HG03103 (cell line): ENCODE data around the gene GARIN5B.

Experiments
- ATAC-seq: cut with Tn5 transposase; IDR thresholded peaks from one replicate; pipeline ENCODE4 v1.9.1; 2021; ENCODE audit warnings: low read depth; ENCODE audit not compliant: unreplicated experiment

Gene GARIN5B

DNA sequence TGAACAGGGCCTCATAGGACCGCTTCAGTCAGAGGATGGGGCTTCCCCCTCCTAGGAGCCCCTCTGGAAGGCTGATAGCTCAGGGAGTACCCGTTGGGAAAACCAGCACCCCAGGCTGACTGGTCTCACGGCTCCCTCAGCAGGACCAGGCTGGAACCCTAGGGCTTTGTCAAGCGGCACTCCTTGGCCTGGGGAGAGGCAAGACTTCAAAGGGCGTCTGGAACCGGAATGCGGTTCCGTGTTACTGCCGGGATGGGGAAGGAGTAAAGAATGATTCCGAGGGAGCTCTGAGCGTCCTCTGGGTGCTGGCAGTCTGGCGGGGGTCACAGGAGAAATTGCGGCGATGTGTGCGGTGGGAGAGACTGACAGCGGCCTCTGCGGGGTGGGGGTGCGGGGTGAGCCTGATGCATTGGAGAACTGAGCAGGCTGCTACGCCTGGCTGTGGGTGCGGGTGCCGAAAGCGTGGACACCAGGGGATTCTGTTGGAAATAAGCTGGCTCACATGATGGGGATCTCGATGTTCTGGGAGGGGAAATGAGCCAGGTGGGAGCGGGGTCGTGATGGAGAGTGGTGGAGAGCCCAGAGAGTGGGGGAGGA is 10.4 kb downstream of the GARIN5B start:
- no peak for ATAC-seq

DNA sequence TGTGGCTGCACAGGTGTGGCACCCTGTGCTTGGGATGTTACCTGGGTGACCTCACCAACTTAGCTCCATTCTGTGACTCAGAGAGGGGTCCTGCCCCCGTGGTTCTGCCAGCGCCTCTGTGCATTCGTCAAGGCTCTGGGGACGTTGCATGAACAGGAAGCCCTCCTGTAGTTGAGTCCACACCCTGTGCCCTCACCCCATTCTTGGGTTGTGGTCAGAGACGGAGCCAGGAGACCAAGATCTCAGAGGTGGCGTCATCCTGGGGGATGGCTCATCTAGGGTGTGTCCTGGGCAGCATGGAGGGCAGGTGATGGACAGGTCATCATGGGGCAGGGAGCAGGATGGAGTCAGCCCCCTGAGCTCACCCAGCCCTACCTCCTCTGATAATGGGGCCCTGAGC is 11.0 kb downstream of the GARIN5B start:
- no peak for ATAC-seq

- no peak for ATAC-seq
Observed at GRCh38 chr19:55350620-55351315, 12.3 kb downstream of the GARIN5B start.

DNA sequence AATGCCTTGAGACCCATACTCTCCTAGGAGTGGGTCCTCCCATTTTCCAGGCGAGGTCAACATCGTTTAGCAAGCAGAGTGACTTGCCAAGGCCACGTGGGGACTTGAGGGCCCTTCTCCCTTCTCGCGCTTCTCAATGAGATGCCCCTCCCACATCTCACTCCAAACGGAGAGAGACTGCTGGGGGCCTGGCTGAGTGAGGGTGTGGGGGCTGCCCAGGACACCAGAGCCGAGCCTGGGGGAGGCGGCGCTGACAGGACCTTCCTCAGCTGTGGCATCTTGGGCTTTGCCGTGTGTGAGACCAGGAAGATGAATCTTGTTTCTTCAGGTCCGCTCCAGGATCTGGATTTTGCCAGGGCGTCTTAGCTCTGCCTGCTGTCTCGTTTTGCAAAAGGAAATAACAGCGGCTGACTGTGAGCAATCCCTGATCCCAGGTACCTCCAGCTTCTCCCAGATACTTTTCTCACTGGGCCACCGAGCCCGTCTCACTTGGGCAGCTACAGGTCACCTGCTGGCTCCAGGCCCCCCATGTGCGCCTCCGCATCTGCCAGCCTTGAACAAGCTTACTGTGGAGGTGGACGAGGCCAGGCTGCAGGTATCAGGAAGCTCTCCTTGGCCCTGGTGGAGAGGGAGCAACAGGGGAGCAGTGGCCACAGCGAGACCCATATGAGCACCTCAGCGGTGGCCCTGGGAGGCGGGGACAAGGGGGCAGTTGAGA is 14.6 kb downstream of the GARIN5B start:
- no peak for ATAC-seq

GRCh38 chr19:55347442-55348009 is 15.5 kb downstream of the GARIN5B start:
- ATAC-seq = no peak

- ATAC-seq = no peak
Observed at GRCh38 chr19:55346725-55347441, 16.2 kb downstream of the GARIN5B start.

DNA sequence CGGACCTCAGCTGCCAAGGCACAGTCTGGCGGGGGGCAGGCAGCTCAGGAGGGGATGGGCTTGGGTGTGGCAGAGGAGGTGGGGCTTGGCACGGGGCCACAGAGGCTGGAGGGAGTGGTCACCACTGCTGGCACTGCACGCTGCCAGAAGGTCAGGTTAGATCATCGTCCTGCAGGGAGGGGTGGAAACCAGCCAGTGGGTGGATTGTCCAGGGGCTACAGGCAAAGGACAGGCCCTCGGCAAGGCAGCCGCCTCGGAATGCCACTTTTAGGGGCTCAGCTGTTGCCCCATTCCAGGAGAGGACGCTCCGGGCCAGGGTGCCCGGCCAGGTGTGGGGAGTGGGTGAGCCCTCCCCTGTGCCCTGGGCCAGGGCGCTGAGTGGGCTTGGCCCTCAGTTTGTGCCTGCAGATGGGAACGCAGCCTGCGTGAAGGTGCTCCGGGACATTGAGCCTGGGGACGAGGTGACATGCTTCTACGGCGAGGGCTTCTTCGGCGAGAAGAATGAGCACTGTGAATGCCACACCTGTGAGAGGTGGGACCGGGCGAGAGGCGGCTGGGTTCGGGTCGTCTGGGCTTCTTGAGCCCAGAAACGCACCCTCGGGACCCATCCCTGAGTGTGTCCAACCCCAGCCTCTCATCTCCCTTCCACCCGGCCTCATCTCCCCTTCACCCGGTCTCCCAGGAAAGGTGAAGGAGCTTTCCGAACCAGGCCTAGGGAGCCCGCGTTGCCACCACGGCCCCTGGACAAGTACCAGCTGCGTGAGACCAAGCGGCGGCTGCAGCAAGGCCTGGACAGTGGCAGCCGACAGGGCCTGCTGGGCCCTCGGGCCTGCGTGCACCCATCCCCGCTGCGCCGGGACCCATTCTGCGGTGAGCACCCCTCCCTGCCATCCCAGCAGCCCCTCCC is 17.0 kb downstream of the GARIN5B start:
- no peak for ATAC-seq

GRCh38 chr19:55345101-55345817 is 17.8 kb downstream of the GARIN5B start:
- no peak for ATAC-seq

- no peak for ATAC-seq
Observed at GRCh38 chr19:55344444-55344843, 18.6 kb downstream of the GARIN5B start.

DNA sequence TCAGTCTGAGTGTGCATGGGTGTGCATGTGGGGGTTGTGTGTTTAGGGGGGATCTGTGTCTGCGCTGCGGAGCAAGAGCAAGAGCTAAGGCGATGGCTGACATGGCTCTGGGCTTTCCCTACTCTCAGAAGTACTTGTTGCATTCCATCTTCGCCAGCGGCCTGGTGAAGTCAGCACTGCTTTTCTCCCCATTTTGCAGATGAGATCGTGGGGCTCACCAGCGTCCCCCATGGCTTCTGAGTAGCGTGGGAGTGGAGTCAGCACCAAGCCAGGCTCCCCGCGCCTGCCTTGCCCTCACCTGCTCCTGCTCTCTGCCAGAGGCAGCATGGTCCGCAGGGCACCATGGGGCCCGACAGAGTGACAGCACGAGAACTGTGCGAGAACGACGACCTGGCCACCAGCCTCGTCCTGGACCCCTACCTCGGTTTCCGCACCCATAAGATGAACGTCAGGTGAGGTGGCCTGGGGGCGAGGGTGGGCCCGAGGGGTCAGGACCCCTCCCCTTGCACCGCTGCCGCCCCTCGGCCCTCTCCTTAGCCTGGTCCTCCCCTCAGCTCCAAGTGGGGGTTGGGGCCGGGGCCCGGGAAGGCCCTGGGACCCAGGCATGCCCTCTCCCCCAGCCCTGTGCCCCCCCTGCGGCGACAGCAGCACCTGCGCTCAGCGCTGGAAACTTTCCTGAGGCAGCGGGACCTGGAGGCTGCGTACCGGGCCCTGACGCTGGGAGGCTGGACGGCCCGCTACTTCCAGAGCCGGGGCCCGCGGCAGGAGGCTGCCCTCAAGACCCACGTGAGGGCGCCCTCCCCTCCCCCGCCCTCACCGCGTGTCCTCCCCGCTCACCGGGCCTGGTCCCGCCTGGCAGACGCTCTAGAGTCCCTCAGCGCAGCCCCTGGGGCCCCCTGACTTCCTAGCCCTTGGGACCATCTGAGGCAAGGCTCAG is 21.2 kb downstream of the GARIN5B start:
- no peak for ATAC-seq

- ATAC-seq = no peak
Observed at GRCh38 chr19:55341171-55341588, 21.9 kb downstream of the GARIN5B start.

DNA sequence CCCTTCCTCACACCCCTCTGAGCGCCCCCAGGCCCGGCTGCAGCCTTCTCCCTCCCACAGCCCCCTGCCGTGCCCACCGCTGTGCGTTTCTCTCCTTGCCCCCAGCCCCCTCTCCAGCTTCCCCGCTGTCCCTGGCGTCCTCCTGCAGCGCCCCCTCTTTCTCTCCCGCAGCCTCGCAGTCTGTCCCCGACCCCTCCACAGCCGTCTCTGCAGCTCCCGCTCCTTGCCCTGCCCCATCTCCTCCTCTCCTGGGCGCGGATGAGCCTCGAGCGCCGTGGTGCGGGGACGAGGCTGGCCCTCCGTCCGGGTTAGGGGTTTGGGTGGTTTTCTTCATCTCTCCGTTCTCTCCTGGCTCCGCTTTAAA is 22.3 kb downstream of the GARIN5B start:
- ATAC-seq = no peak

DNA sequence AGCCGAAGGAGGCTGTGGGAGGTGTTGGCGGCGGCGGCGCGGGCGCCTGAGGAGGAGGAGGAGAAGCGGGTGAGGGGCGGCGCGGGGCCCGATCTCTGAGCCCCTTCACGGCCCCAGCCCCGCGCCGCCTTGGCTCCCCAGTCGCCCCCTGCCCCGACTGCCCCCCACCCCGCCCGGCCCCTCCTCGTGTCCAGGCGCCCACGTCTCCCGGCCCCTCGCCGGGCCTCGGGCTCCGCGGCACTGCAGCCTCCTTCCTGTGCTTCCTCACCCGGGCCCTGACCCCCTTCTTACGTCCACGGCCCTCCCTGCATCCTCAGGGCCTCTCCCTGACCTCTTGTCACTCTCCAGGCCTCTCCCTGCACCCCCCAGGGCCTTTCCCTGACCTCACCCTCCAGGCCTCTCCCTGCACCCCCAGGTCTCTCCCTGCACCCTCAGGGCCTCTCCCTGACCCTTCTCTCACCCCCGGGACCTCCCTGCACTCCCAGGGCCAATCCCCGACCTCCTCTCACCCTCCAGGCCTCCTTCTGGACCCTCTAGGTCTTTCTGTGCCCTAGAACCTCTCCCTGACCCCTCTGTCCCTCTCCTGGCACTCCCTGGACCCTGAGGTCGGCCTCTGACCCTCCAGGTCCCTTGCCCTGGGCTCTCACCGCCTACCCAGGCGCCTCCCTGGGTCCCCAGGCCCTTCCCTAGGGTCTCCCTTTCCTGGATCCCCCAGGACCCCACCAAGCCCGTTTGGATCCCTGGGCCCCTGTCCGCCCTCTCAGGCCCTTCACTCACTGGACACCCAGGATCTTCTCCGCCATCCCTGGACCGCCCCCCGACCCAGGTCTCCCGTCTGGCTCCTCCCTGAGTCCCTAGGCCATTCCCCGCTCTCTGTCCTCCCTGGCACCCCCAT is 22.9 kb downstream of the GARIN5B start:
- ATAC-seq = no peak

DNA sequence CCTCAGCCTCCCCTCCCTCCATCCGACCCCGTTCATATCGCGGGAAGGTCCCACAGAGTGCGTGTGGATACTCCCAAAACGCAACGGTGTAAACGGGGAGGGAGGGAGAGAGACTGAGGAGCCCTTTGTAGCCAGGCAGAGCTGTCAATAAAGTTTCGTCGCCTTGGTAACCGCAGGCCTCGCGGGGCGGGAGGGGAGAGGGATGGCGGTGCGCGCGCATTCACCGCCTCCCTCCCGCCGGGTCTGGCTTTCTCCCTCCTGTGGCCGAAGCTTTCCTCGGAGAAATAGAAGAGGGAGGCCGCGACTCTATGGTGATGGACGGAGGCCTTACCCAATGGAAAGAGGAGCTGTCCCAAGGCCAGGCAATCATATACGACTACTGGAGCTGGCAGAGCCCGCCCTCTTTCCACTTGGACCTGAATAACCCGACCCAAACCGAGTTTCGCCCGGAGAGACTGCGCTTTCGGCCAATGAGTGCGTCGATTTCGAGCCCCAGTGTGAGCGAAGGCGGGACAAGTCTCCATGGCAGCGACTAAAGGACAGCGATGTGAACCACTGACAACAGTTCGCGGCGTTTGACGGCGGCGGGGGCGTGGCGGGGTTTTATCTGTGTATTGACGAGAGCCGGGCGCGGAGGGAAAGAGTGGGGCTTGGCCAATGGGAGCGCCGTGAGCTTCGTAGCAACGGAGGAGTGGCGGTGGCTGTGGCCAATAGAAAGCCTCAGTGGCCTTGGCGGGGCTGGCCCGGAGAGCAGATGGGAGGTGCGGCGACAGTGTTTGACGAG is 23.8 kb downstream of the GARIN5B start, which contains the start of gene KMT5C:
TSS of gene KMT5C (plus strand) at position 772 of the 784 bp plus-strand sequence. CDS start 2,061 bp downstream, outside the sequence.
- ATAC-seq = peak; percentile 82

GRCh38 chr19:55336101-55336500 is 27.0 kb downstream of the GARIN5B start:
- ATAC-seq = no peak

GRCh38 chr19:55333870-55334269 is 29.2 kb downstream of the GARIN5B start:
- no peak for ATAC-seq
